ENCODE results near the gene EXD3. TPM values are rescaled to one million over a fixed set of nuclear protein-coding genes. Genes with fewer than 3 reads are reported as not detected.

The EXD3 gene
- total and polyA plus RNA-seq, 2 of the 13 experiments (the other 11 are each of a cell fraction or from before 2014, with no cell fraction given): 2.7 to 4.8 TPM

DNA sequence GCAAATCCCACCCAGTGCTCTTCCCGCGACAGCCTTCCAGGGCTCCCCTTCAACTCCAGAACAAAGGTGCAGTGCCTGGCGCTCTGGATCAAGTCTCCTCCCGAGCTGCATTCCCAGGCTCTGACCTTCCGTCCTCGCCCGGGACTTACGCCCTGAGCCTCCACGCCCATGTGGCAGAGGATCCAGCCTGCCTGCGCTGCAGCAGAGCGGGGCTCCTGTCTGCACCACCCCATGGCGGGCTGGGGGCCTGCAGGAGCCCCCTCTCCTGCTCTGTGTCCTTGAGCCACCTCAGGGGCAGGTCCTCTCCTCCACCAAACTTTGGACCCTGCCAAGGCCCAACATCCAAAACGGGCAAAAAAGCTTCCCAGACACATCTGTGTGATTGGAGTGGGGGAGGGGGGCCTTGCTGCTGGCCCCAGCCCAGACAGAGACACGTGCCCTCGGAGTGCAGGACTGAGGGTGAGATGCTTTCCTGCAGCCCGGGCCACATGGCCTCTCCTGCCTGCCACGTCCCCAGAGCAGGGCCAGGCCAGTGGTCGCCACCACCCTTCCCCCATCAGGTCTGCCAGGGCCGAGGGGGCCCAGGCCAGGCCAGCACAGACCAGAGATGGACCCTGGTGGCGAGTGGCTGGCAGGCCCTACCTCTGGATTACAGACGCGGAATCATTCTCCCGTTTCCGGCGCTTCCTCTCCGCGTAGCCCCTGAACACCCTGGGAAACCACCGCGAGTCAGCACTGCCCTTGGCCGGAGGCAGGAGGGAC is 31.8 kb upstream of the EXD3 start (continued):
- TF ChIP-seq, protein P1, sequence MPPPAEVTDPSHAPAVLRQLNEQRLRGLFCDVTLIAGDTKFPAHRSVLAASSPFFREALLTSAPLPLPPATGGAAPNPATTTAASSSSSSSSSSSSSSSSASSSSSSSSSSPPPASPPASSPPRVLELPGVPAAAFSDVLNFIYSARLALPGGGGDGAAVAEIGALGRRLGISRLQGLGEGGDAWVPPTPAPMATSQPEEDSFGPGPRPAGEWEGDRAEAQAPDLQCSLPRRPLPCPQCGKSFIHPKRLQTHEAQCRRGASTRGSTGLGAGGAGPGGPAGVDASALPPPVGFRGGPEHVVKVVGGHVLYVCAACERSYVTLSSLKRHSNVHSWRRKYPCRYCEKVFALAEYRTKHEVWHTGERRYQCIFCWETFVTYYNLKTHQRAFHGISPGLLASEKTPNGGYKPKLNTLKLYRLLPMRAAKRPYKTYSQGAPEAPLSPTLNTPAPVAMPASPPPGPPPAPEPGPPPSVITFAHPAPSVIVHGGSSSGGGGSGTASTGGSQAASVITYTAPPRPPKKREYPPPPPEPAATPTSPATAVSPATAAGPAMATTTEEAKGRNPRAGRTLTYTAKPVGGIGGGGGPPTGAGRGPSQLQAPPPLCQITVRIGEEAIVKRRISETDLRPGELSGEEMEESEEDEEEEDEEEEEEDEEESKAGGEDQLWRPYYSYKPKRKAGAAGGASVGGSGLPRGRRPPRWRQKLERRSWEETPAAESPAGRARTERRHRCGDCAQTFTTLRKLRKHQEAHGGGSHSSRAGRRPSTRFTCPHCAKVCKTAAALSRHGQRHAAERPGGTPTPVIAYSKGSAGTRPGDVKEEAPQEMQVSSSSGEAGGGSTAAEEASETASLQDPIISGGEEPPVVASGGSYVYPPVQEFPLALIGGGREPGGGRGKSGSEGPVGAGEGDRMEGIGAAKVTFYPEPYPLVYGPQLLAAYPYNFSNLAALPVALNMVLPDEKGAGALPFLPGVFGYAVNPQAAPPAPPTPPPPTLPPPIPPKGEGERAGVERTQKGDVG (CRISPR knock-in tag; IDR thresholded peaks at IDR 0.05; ENCODE audit: borderline replicate concordance): peak; percentile 99
- no peak for TF ChIP-seq KAT2B (IDR thresholded peaks at IDR 0.05; ENCODE audit: borderline replicate concordance, low read depth, low read length)
- TF ChIP-seq ZNF782 (CRISPR knock-in tag; IDR thresholded peaks at IDR 0.05; ENCODE audit: borderline replicate concordance): no peak
- TF ChIP-seq ZC3H13 (CRISPR knock-in tag; IDR thresholded peaks at IDR 0.05): peak; percentile 94
- TF ChIP-seq SOX13 (IDR thresholded peaks at IDR 0.05): no peak
- peak in 1 of 2 experiments; percentile 63; a peak in 2 of 4 replicates for TF ChIP-seq SOX13 (CRISPR knock-in tag; conservative IDR thresholded peaks at IDR 0.05 in 1 of 2, IDR thresholded peaks at IDR 0.05 in 1 of 2)
- TF ChIP-seq AGO1 (IDR thresholded peaks at IDR 0.05; ENCODE audit: low read depth, low read length, poor library complexity, severe bottlenecking): no peak
- peak; percentile 58 for TF ChIP-seq POLR2G (IDR thresholded peaks at IDR 0.05; ENCODE audit: low read depth, low read length)
- peak; percentile 62; the same call in 1 of the 2 replicates for TF ChIP-seq GZF1 (CRISPR knock-in tag; IDR thresholded peaks at IDR 0.05)
- TF ChIP-seq XRCC5 (optimal IDR thresholded peaks at IDR 0.05; ENCODE audit: low read length): no peak
- TF ChIP-seq, protein P2, sequence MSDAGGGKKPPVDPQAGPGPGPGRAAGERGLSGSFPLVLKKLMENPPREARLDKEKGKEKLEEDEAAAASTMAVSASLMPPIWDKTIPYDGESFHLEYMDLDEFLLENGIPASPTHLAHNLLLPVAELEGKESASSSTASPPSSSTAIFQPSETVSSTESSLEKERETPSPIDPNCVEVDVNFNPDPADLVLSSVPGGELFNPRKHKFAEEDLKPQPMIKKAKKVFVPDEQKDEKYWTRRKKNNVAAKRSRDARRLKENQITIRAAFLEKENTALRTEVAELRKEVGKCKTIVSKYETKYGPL (CRISPR knock-in tag; IDR thresholded peaks at IDR 0.05): no peak
- peak; percentile 72; the same call in 1 of the 2 replicates for TF ChIP-seq CENPT (CRISPR knock-in tag; IDR thresholded peaks at IDR 0.05; ENCODE audit: low read depth)
- TF ChIP-seq TBX3 (IDR thresholded peaks at IDR 0.05; ENCODE audit: borderline replicate concordance): no peak
- peak; percentile 78; the same call in 1 of the 2 replicates for TF ChIP-seq ZNF431 (CRISPR knock-in tag; IDR thresholded peaks at IDR 0.05; ENCODE audit: borderline replicate concordance, low read depth)
- peak; percentile 86 for TF ChIP-seq ZNF501 (CRISPR knock-in tag; IDR thresholded peaks at IDR 0.05)
- TF ChIP-seq ZNF460 (CRISPR knock-in tag; IDR thresholded peaks at IDR 0.05; ENCODE audit: borderline replicate concordance): no peak
- peak; percentile 95 for TF ChIP-seq MXD4 (CRISPR knock-in tag; IDR thresholded peaks at IDR 0.05)
- peak; percentile 96 for TF ChIP-seq ZNF430 (CRISPR knock-in tag; IDR thresholded peaks at IDR 0.05)
- peak; percentile 94 for TF ChIP-seq ZFP36L1 (CRISPR knock-in tag; IDR thresholded peaks at IDR 0.05)
- TF ChIP-seq, protein P3, sequence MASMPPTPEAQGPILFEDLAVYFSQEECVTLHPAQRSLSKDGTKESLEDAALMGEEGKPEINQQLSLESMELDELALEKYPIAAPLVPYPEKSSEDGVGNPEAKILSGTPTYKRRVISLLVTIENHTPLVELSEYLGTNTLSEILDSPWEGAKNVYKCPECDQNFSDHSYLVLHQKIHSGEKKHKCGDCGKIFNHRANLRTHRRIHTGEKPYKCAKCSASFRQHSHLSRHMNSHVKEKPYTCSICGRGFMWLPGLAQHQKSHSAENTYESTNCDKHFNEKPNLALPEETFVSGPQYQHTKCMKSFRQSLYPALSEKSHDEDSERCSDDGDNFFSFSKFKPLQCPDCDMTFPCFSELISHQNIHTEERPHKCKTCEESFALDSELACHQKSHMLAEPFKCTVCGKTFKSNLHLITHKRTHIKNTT (CRISPR knock-in tag; IDR thresholded peaks at IDR 0.05): no peak
- TF ChIP-seq, protein P4, sequence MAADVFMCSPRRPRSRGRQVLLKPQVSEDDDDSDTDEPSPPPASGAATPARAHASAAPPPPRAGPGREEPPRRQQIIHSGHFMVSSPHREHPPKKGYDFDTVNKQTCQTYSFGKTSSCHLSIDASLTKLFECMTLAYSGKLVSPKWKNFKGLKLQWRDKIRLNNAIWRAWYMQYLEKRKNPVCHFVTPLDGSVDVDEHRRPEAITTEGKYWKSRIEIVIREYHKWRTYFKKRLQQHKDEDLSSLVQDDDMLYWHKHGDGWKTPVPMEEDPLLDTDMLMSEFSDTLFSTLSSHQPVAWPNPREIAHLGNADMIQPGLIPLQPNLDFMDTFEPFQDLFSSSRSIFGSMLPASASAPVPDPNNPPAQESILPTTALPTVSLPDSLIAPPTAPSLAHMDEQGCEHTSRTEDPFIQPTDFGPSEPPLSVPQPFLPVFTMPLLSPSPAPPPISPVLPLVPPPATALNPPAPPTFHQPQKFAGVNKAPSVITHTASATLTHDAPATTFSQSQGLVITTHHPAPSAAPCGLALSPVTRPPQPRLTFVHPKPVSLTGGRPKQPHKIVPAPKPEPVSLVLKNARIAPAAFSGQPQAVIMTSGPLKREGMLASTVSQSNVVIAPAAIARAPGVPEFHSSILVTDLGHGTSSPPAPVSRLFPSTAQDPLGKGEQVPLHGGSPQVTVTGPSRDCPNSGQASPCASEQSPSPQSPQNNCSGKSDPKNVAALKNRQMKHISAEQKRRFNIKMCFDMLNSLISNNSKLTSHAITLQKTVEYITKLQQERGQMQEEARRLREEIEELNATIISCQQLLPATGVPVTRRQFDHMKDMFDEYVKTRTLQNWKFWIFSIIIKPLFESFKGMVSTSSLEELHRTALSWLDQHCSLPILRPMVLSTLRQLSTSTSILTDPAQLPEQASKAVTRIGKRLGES (CRISPR knock-in tag; IDR thresholded peaks at IDR 0.05; ENCODE audit: borderline replicate concordance): peak; percentile 95
